Measurements from ENCODE around the gene EVPL. TPM values are rescaled to one million over a fixed set of nuclear protein-coding genes. Genes with fewer than 3 reads are reported as not detected.

EVPL gene
- total RNA-seq, 4 donors from 2014 or later = 0.02 to 0.07 TPM; not detected in 2

GRCh38 chr17:76007131-76007849, 19.8 kb downstream of the EVPL start:
- H3K4me1 ChIP-seq = peaks cover 13 to 16% of the 10 kb centered on the region in 2 donors
- no peak for DNase-seq
- H3K4me3 ChIP-seq = no peak overlapping the region
- in situ Hi-C loops (cut with MboI; ENCODE audit: low sequenced_read_pairs in 4 of 4) (loop anchor here (5.0 kb wide), 1 partner anchor 100 kb away; no protein-coding TSS in a partner anchor), intact Hi-C loops (cut with DNase I; ENCODE audit: low total_unique reads) (no loop called here)
- ATAC-seq = no peak
- no peak overlapping the region for H3K27ac ChIP-seq
- H3K36me3 ChIP-seq = no peaks in the 10 kb centered on the region
- TF ChIP-seq POLR2A (IDR thresholded peaks at IDR 0.05) (no peak), CTCF (IDR thresholded peaks at IDR 0.05 in 4 of 5, conservative IDR thresholded peaks at IDR 0.05 in 1 of 5) (no peak)
- H3K27me3 ChIP-seq = no peaks in the 10 kb centered on the region
- no peaks in the 10 kb centered on the region for H3K9me3 ChIP-seq

- intact Hi-C loops (cut with DNase I; ENCODE audit: low total_unique reads) = loop anchor here (1.0 kb wide), 2 partner anchors 26 to 100 kb away; partner anchors contain the start of genes ACOX1 and TEN1
- Histone ChIP-seq H3K4me3 (no peak overlapping the region), H3K36me3 (no peaks in the 10 kb centered on the region), H3K4me1 (peaks cover 13 to 16% of the 10 kb centered on the region in 2 donors), H3K27ac (peak overlapping the region in 1 of 4 donors; percentile 36), H3K27me3 (no peaks in the 10 kb centered on the region), H3K9me3 (no peaks in the 10 kb centered on the region)
- peak; percentile 72 to 88 (median 81) for TF ChIP-seq CTCF (IDR thresholded peaks at IDR 0.05 in 4 of 5, conservative IDR thresholded peaks at IDR 0.05 in 1 of 5)
- TF ChIP-seq POLR2A (IDR thresholded peaks at IDR 0.05) = no peak
- DNase-seq (peak; percentile 51 to 67), ATAC-seq (peak; percentile 65 to 79)
- in situ Hi-C loops (cut with MboI; ENCODE audit: low sequenced_read_pairs in 4 of 4) = loop anchor here (5.0 kb wide), 1 partner anchor 98 kb away; no protein-coding TSS in a partner anchor
Measured at GRCh38 chr17:76005263-76006149, 21.6 kb downstream of the EVPL start.

GRCh38 chr17:76004750-76005262, 22.3 kb downstream of the EVPL start:
- no peak overlapping the region for H3K4me3 ChIP-seq
- peak overlapping the region in 2 of 4 donors; percentile 27 to 36 for H3K27ac ChIP-seq
- no peaks in the 10 kb centered on the region for H3K9me3 ChIP-seq
- H3K27me3 ChIP-seq = no peaks in the 10 kb centered on the region
- no peaks in the 10 kb centered on the region for H3K36me3 ChIP-seq
- TF ChIP-seq CTCF (IDR thresholded peaks at IDR 0.05 in 4 of 5, conservative IDR thresholded peaks at IDR 0.05 in 1 of 5) (no peak), POLR2A (IDR thresholded peaks at IDR 0.05) (no peak)
- ATAC-seq = no peak
- peaks cover 13 to 16% of the 10 kb centered on the region in 2 donors for H3K4me1 ChIP-seq
- in situ Hi-C loops (cut with MboI; ENCODE audit: low sequenced_read_pairs in 4 of 4) = loop anchor here (5.0 kb wide), 1 partner anchor 98 kb away; no protein-coding TSS in a partner anchor
- no peak for DNase-seq
- intact Hi-C loops (cut with DNase I; ENCODE audit: low total_unique reads) = loop anchor here (1.0 kb wide), 2 partner anchors 26 to 100 kb away; partner anchors contain the start of genes ACOX1 and TEN1

GRCh38 chr17:76003915-76004314, 23.2 kb downstream of the EVPL start:
- DNase-seq = peak; percentile 39 to 45
- Histone ChIP-seq H3K36me3 (no peaks in the 10 kb centered on the region), H3K4me3 (no peak overlapping the region), H3K4me1 (peaks cover 13 to 16% of the 10 kb centered on the region in 2 donors), H3K27ac (peak overlapping the region in 3 of 4 donors; percentile 13 to 71 (median 54)), H3K9me3 (no peaks in the 10 kb centered on the region), H3K27me3 (no peaks in the 10 kb centered on the region)
- TF ChIP-seq POLR2A (IDR thresholded peaks at IDR 0.05) = no peak
- no peak for TF ChIP-seq CTCF (IDR thresholded peaks at IDR 0.05 in 4 of 5, conservative IDR thresholded peaks at IDR 0.05 in 1 of 5)
- ATAC-seq = peak in 1 of 2 donors; percentile 70
- intact Hi-C loops (cut with DNase I; ENCODE audit: low total_unique reads) (no loop called here), in situ Hi-C loops (cut with MboI; ENCODE audit: low sequenced_read_pairs in 4 of 4) (no loop called here)
